GM19455 (cell line): ENCODE results near the gene TICRR.
"Not testable (repeated sequence)": the region's sequence is repeated elsewhere in the genome, so short reads cannot be mapped to it uniquely, and the experiment has no call there.

ENCODE experiments used
- ATAC-seq: cut with Tn5 transposase; IDR thresholded peaks from one replicate; pipeline ENCODE4 v1.9.1; 2021; ENCODE audit not compliant: unreplicated experiment

The TICRR gene

GRCh38 chr15:89559769-89560264 lies 15.5 kb upstream of the TICRR start:
- no peak for ATAC-seq

- no peak for ATAC-seq
Measured at GRCh38 chr15:89566181-89566580, 9.1 kb upstream of the TICRR start.

GRCh38 chr15:89566621-89567294 lies 8.5 kb upstream of the TICRR start:
- ATAC-seq: no peak

DNA sequence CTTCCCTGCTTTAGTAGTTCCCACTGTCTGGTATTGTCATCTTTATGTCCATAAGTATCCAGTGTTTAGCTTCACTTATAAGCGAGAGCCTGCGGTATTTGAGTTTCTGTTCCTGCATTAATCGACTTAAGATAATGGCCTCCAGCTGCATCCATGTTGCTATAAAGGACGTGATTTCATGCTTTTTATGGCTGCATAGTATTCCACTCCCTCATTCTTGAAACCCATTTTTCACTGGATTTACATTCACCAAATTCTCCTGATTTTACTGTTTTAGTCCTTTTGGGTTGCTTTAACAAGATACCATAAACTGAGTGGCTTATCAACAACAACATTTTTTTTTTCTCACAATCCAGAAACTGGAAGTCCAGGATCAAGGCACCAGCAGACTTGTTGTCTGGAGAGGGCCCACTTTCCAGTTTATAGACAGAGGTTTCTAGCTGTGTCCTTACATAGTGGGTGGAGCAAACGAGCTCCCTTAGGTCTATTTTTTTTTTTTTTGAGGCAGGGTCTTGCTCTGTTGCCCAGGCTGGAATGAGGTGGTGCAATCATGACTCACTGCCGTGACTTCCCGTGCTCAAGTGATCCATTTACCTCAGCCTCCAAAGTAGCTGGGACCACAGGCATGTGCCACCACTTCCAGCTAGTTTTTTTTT lies 6.1 kb upstream of the TICRR start:
- no peak for ATAC-seq

GRCh38 chr15:89575656-89576416 lies 567 bp downstream of the TICRR start:
- peak; percentile 24 for ATAC-seq

GRCh38 chr15:89576417-89576773 lies 1.1 kb downstream of the TICRR start:
- ATAC-seq: no peak

- ATAC-seq: no peak
Measured at GRCh38 chr15:89577776-89578115, 2.5 kb downstream of the TICRR start.

GRCh38 chr15:89578146-89578545 lies 2.9 kb downstream of the TICRR start:
- ATAC-seq: no peak

DNA sequence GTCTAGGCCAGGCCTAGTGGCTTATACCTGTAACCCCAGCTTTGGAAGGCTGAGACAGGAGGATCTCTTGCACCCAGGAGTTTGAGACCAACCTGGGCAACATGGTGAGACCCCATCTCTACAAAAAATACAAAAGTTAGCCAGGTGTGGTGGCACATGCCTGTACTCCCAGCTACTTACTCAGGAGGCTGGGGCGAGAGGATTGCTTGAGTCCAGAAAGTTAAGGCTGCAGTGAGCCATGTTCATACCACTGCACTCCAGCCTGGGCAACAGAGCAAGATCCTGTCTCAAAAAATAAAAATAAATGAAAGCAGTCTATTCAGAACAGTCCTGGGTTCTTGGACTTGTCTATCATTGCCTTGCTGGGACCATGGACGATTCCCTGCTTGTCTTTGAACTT lies 5.5 kb downstream of the TICRR start:
- not testable (repeated sequence) for ATAC-seq

DNA sequence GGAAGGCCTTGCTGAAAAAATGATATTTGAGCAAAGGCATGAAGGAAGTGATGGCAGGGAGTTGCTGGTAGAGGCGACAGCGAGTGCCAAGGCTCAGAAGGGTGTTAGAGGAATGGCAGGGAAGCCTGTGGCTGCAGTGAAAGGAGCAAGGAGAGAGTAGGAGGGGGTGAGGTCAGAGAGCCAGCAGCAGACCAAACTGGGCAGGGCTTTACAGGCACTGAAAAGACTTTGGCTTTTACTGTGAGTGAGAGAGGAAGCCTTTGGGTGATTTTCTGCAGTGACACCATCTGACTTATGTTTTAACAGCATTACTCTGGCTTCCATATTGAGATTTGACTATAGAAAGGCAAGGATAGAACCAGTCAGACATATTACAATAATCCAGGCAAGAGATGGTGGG lies 11.4 kb downstream of the TICRR start:
- no peak for ATAC-seq

- ATAC-seq: no peak
Measured at GRCh38 chr15:89587955-89588354, 12.7 kb downstream of the TICRR start.

- ATAC-seq: no peak
Measured at GRCh38 chr15:89591834-89592233, 16.6 kb downstream of the TICRR start.

GRCh38 chr15:89593018-89593417 lies 17.7 kb downstream of the TICRR start:
- no peak for ATAC-seq

DNA sequence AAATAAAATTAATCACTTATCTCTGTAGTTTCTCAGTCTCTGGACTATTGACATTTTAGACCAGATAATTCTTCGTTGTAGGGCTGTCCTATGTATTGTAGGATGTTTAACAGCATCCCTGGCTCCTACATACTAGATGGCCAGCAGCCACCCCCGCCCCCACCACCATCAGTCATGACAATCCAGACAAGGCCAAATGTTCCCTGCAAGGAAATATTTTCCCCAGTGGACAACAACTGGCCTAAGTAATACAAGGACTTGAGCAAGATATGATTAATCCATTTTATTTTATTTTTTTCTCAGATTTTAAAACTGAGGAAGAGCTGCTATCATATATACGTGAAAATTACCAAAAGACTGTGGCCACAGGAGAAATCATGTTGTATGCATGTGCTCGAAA lies 23.8 kb downstream of the TICRR start:
- ATAC-seq: no peak

- no peak for ATAC-seq
Measured at GRCh38 chr15:89611317-89611716, 36.0 kb downstream of the TICRR start.

DNA sequence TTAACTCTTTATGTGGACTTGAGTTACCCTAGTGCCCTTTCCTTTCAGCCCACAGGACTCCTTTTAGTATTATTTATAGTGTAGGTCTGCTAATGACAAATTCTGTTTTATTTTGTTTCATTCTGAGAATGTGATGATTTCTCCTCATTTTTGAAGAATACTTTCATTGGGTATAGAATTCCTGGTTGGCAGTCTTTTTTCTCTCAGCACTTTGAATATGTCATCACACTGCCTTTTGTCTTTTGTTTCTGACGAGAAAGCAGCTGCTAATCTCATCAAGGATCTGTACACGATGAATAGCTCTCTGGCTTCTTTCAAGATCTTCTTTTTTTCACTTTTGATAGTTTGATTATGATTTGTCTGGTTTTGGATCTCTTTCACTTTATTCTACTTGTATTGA lies 37.8 kb downstream of the TICRR start:
- no peak for ATAC-seq

GRCh38 chr15:89614164-89614563 lies 38.9 kb downstream of the TICRR start:
- ATAC-seq: no peak

DNA sequence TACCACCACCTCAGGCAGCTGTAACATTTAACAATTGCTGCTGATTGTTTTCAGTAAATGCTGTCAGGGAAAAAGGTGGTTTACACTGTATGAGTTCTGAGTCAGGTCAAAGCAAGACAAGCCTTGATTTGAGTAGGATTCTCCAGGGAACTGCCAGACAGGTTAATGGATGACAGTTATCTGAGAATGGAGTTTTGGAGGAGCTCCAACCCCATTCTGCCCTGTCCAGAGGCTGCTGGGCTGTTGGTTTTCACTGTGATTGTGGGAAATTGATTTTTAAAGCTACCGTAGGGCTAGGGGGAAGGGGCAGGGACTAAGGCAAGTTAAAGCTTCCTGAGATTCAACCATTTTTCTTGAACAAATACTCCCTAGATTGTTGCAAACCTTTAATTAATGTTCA lies 39.9 kb downstream of the TICRR start:
- no peak for ATAC-seq

- no peak for ATAC-seq
Measured at GRCh38 chr15:89616228-89616627, 41.0 kb downstream of the TICRR start.

- no peak for ATAC-seq
Measured at GRCh38 chr15:89621547-89621946, 46.3 kb downstream of the TICRR start.

DNA sequence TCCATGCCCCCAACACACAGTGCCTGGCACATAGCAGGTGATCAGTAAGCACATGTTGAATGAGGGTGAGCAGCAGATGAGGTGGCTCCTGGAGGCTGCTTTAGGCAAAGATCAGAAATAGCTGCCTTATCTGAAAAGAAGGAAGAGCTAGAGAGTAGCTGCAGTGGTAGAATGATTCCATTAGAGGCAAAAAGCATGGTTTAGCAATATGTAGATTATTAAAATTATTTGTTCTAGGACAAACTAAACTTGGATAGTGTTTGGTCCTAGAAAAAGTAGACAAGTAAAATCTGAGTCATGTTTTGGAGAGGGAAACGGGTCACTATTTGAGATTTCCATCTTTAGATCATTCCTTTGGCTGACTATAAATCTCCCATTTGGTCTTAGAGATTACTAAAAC lies 47.9 kb downstream of the TICRR start:
- ATAC-seq: no peak

- ATAC-seq: no peak
Measured at GRCh38 chr15:89625716-89626115, 50.4 kb downstream of the TICRR start.
